GM21737 (cell line): Measurements from ENCODE around the gene HDAC9.
"Not testable (repeated sequence)": the region's sequence is repeated elsewhere in the genome, so short reads cannot be mapped to it uniquely, and the experiment has no call there.

ENCODE experiments used
- ATAC-seq: cut with Tn5 transposase; IDR thresholded peaks from one replicate; pipeline ENCODE4 v1.9.1; 2021; ENCODE audit warnings: mild to moderate bottlenecking, moderate library complexity; ENCODE audit not compliant: unreplicated experiment

Gene HDAC9

DNA sequence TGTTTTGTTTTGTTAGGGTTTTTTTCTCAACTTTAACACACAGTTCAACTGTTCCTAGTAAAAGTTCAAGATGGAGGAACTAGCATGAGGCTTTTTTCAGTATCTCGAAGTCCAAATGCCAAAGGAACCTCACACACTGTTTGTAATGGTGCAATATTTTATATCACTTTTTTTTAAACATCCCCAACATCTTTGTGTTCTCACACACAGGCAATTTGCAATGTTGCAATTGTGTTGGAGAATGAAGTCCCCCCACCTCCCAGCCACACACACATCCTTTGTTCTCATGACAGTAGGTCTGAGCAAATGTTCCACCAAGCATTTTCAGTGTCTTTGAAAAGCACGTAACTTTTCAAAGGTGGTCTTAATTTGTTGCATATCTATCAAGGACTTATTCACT, 501.0 kb downstream of the HDAC9 start:
- ATAC-seq: no peak

GRCh38 chr7:18997477-18998150, 502.1 kb downstream of the HDAC9 start:
- no peak for ATAC-seq

DNA sequence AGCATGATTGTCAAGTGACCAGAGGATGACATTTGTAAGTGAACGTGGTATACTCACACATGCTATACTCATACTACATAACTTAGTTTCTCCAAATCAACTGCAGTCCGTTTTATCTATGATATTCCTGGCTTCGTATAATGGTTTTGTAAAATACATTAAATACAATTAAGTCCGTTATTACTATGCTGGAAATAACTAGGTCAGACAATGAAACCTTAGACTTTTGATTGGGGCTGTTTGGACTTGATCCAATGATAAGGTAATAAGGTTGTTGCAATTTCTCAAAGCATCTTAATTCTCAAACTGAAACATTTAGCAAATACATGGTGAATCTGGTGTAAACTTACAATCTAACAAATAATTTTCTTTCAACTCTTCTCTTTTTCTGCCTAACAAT, 504.9 kb downstream of the HDAC9 start:
- ATAC-seq: no peak

- ATAC-seq: no peak
Measured at GRCh38 chr7:19001854-19002253, 506.3 kb downstream of the HDAC9 start.

GRCh38 chr7:19009241-19009935, 513.8 kb downstream of the HDAC9 start:
- ATAC-seq: no peak

- no peak for ATAC-seq
Measured at GRCh38 chr7:19009936-19010280, 514.4 kb downstream of the HDAC9 start.

DNA sequence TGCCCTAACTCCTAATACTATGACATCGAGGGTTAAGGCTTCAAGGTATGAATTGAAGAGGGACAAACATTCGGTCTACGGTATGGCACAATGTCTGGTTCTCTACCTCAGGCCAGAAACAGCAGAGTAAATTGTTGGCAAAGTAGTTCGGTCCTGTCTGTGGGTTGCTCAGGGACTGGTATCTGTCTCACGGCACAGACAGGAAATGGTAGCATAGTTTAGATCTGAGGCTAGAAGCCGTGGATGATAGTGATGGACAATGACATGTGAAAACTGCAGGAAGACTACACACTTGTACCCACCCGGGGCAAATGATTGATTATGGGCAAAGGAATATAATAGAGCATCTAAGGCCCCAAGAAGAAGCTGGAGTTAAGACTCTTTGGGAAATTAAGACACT, 515.7 kb downstream of the HDAC9 start:
- no peak for ATAC-seq

- ATAC-seq: no peak
Measured at GRCh38 chr7:19015098-19015497, 519.5 kb downstream of the HDAC9 start.

GRCh38 chr7:19016140-19016539, 520.6 kb downstream of the HDAC9 start:
- no peak for ATAC-seq

DNA sequence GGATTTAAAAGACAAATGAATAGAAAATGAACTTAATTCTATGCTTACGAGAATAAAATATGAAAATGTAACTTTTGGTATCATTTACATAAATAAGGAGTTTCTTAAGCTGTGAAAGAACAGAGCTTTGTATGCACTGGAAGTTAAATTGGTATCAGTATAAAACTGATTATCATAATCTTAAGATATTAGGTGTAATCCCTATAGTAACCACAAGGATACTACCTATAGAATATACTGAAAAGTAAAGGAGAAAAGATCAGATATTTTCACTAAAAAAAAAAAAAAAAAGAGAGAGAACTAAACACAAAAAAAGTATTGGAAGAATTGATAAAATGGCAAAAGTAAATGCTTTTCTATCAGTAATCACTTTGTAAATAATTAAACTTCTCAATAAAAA, 521.8 kb downstream of the HDAC9 start:
- no peak for ATAC-seq

DNA sequence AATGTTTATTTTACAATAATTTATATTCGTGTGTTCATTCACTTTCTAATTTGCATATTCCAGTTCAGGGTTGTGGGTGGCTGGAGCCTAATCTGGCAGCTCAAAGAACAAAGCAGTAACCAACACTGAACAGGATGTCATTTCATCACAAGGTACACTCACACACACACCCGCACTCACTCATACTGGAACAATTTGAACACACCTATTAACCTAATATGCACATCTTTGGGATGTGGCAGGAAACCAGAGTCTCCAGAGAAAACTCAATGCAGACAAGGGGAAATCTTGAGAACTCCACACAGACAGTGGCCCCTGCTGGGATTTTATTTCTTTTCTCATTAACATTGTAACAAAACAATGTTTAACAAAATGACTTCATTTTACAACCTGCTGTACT, 524.5 kb downstream of the HDAC9 start:
- no peak for ATAC-seq

- ATAC-seq: no peak
Measured at GRCh38 chr7:19020711-19021110, 525.2 kb downstream of the HDAC9 start.

DNA sequence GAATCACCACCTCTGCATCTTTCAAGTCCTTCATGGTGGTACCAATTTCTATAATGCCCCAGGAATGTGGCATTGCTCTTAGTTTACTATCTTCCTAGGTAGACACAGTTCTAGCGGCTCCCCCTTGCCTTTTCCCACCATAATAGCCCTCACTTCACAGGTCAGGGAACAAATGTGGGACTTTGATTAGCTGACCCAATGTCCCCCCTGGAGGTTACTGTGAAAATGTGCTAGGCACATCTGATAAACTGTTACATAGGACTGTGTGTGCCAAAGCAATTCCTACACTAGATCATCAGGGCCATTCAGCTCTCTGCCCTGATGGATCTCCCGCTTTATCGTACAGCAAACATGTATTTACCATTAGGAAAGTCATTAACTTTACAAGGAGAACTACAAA, 527.9 kb downstream of the HDAC9 start:
- no peak for ATAC-seq

DNA sequence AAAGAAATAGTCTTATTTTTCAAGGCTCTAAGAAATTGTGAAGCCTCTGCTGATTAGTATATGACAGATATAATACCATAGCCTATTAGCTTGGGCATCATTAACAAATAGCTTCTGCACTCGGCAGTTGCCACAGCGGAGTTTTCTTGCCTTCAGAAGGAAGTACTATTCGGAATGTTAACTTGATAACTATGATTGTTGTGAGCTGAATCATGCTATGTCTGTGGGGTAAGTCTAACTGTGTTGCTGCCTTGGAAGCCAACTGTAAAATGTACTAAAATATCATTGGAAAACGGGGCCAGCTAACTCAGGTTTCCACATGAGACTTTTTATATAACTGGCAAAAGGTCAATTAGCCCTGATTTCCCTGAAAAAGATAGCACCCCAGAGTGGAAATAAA, 528.7 kb downstream of the HDAC9 start:
- ATAC-seq: no peak

GRCh38 chr7:19026888-19027287, 531.3 kb downstream of the HDAC9 start:
- ATAC-seq: no peak

DNA sequence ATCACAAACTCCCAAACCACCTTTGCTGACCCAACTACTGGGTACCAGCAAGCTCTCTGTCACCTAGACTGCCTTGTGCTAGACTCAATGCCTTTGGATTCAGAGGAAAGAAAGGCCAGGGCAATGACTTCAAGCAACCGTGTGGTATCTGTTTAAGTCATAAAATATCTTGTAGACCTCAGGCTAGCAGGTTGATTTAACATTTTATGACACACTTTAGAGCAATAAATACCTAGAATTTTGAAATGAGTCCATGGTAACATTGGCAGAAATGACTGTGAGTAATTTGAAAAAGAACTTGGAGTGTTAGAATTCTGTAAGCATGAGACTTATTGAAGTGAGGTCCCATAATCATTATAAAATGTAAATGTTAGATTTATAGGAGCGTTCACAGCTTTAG, 534.7 kb downstream of the HDAC9 start:
- no peak for ATAC-seq

GRCh38 chr7:19032942-19033341, 537.4 kb downstream of the HDAC9 start:
- not testable (repeated sequence) for ATAC-seq

GRCh38 chr7:19051767-19052375, 556.3 kb downstream of the HDAC9 start:
- ATAC-seq: no peak
